NT2/D1 (cell line): ENCODE data around the gene RSU1.

Experiments
- DNase-seq: peaks from one replicate; pipeline ENCODE4 v3.0.0-alpha.2; 2011; ENCODE audit warnings: low read depth, low spot score
- H3K27me3 ChIP-seq: 2 replicates; pipeline ENCODE4 v1.6.0; 2011; ENCODE audit warnings: mild to moderate bottlenecking; ENCODE audit not compliant: insufficient read length, insufficient read depth
- H3K36me3 ChIP-seq: 2 replicates; pipeline ENCODE4 v1.6.1; 2011; ENCODE audit warnings: mild to moderate bottlenecking, low read length, mixed read lengths; ENCODE audit not compliant: insufficient read depth, insufficient read length
- H3K4me1 ChIP-seq: 2 replicates; pipeline ENCODE4 v1.5.1; 2011; ENCODE audit not compliant: insufficient read depth, insufficient read length
- H3K4me3 ChIP-seq: 2 replicates; pipeline ENCODE4 v1.5.1; 2011; ENCODE audit warnings: low read depth; ENCODE audit not compliant: insufficient read length
- H3K9ac ChIP-seq: 2 replicates; pipeline ENCODE4 v1.6.0; 2011; ENCODE audit warnings: low read depth; ENCODE audit not compliant: insufficient read length
- H3K9me3 ChIP-seq: 2 replicates; pipeline ENCODE4 v1.5.1; 2011; ENCODE audit warnings: mild to moderate bottlenecking, low read length; ENCODE audit not compliant: insufficient read depth
- SUZ12 ChIP-seq: IDR thresholded peaks from 2 replicates; pipeline ENCODE4 v1.6.1; 2011; ENCODE audit not compliant: insufficient read length, insufficient read depth; ENCODE audit errors: extremely low read depth
- YY1 ChIP-seq: IDR thresholded peaks from 2 replicates; pipeline ENCODE4 v1.6.1; 2011; ENCODE audit not compliant: insufficient read length, insufficient read depth
- ZNF274 ChIP-seq: IDR thresholded peaks from 2 replicates; pipeline ENCODE4 v1.6.1; 2011; ENCODE audit warnings: mild to moderate bottlenecking, low read depth, low read length

The RSU1 gene

GRCh38 chr10:16812676-16813075 is 4.5 kb downstream of the RSU1 start:
- TF ChIP-seq SUZ12 = no peak
- TF ChIP-seq YY1 = no peak
- no peak for TF ChIP-seq ZNF274
- Histone ChIP-seq H3K36me3 (peaks cover 24% of the 10 kb centered on the region), H3K27me3 (no peaks in the 10 kb centered on the region), H3K9ac (no peak overlapping the region), H3K9me3 (no peaks in the 10 kb centered on the region), H3K4me3 (no peak overlapping the region), H3K4me1 (no peaks in the 10 kb centered on the region)
- no peak for DNase-seq

- Histone ChIP-seq H3K4me1 (no peaks in the 10 kb centered on the region), H3K27me3 (no peaks in the 10 kb centered on the region), H3K36me3 (peaks cover 24% of the 10 kb centered on the region), H3K9me3 (no peaks in the 10 kb centered on the region), H3K4me3 (no peak overlapping the region), H3K9ac (no peak overlapping the region)
- TF ChIP-seq SUZ12 = no peak
- no peak for TF ChIP-seq ZNF274
- no peak for TF ChIP-seq YY1
- no peak for DNase-seq
These were observed 5.5 kb downstream of the RSU1 start for GRCh38 chr10:16811765-16812164.

GRCh38 chr10:16811292-16811691 is 5.9 kb downstream of the RSU1 start:
- Histone ChIP-seq H3K4me1 (no peaks in the 10 kb centered on the region), H3K36me3 (peaks cover 24% of the 10 kb centered on the region), H3K27me3 (no peaks in the 10 kb centered on the region), H3K4me3 (no peak overlapping the region), H3K9ac (no peak overlapping the region), H3K9me3 (no peaks in the 10 kb centered on the region)
- no peak for TF ChIP-seq ZNF274
- TF ChIP-seq YY1 = no peak
- no peak for TF ChIP-seq SUZ12
- no peak for DNase-seq

GRCh38 chr10:16809074-16809718 is 8.0 kb downstream of the RSU1 start:
- no peak for TF ChIP-seq YY1
- no peak for TF ChIP-seq ZNF274
- TF ChIP-seq SUZ12 = no peak
- Histone ChIP-seq H3K9me3 (no peaks in the 10 kb centered on the region), H3K27me3 (no peaks in the 10 kb centered on the region), H3K4me1 (no peaks in the 10 kb centered on the region), H3K36me3 (peaks cover 7% of the 10 kb centered on the region), H3K4me3 (no peak overlapping the region), H3K9ac (no peak overlapping the region)
- no peak for DNase-seq

GRCh38 chr10:16804123-16804522 is 13.1 kb downstream of the RSU1 start:
- Histone ChIP-seq H3K9me3 (no peaks in the 10 kb centered on the region), H3K9ac (no peak overlapping the region), H3K4me3 (no peak overlapping the region), H3K27me3 (no peaks in the 10 kb centered on the region), H3K36me3 (peaks cover 5% of the 10 kb centered on the region), H3K4me1 (no peaks in the 10 kb centered on the region)
- DNase-seq = no peak
- TF ChIP-seq SUZ12 (no peak), YY1 (no peak), ZNF274 (no peak)

GRCh38 chr10:16803464-16803863 is 13.8 kb downstream of the RSU1 start:
- Histone ChIP-seq H3K4me3 (no peak overlapping the region), H3K4me1 (no peaks in the 10 kb centered on the region), H3K9me3 (no peaks in the 10 kb centered on the region), H3K27me3 (no peaks in the 10 kb centered on the region), H3K9ac (no peak overlapping the region), H3K36me3 (peaks cover under 1% of the 10 kb centered on the region)
- TF ChIP-seq ZNF274 = no peak
- TF ChIP-seq YY1 = no peak
- no peak for TF ChIP-seq SUZ12
- DNase-seq = no peak

- no peaks in the 10 kb centered on the region for H3K4me1 ChIP-seq
- H3K27me3 ChIP-seq = no peaks in the 10 kb centered on the region
- H3K4me3 ChIP-seq = no peak overlapping the region
- TF ChIP-seq SUZ12 (no peak), YY1 (no peak), ZNF274 (no peak)
- no peaks in the 10 kb centered on the region for H3K36me3 ChIP-seq
- no peak overlapping the region for H3K9ac ChIP-seq
- no peaks in the 10 kb centered on the region for H3K9me3 ChIP-seq
- DNase-seq = no peak
These were observed 17.6 kb downstream of the RSU1 start for GRCh38 chr10:16799621-16800020.

- DNase-seq = no peak
- no peak for TF ChIP-seq ZNF274
- no peak for TF ChIP-seq YY1
- TF ChIP-seq SUZ12 = no peak
- Histone ChIP-seq H3K4me3 (no peak overlapping the region), H3K9ac (no peak overlapping the region), H3K9me3 (no peaks in the 10 kb centered on the region), H3K4me1 (no peaks in the 10 kb centered on the region), H3K27me3 (no peaks in the 10 kb centered on the region), H3K36me3 (peaks cover 4% of the 10 kb centered on the region)
These were observed 18.7 kb downstream of the RSU1 start for GRCh38 chr10:16798571-16798970.
